ENCODE data around the gene SLCO3A1.
A peak's percentile ranks its signal among the peaks of the same experiment; 100 is the strongest.
"Not testable (repeated sequence)": the region's sequence is repeated elsewhere in the genome, so short reads cannot be mapped to it uniquely, and the experiment has no call there.

Gene SLCO3A1

GRCh38 chr15:92170897-92171296 lies 317.4 kb downstream of the SLCO3A1 start:
- no peak for DNase-seq

- no peak for DNase-seq
Observed at GRCh38 chr15:92178911-92179310, 325.4 kb downstream of the SLCO3A1 start.

- no peak for DNase-seq
Observed at GRCh38 chr15:92184142-92184541, 330.6 kb downstream of the SLCO3A1 start.

- DNase-seq, result no peak
Observed at GRCh38 chr15:92184679-92185230, 331.2 kb downstream of the SLCO3A1 start.

GRCh38 chr15:92187975-92188374 lies 334.5 kb downstream of the SLCO3A1 start:
- DNase-seq, result no peak

GRCh38 chr15:92189166-92189565 lies 335.7 kb downstream of the SLCO3A1 start:
- DNase-seq, result no peak

- DNase-seq, result no peak
Observed at GRCh38 chr15:92195241-92195640, 341.7 kb downstream of the SLCO3A1 start.

- no peak for DNase-seq
Observed at GRCh38 chr15:92196342-92196741, 342.8 kb downstream of the SLCO3A1 start.

- no peak for DNase-seq
Observed at GRCh38 chr15:92197746-92198145, 344.2 kb downstream of the SLCO3A1 start.

GRCh38 chr15:92200891-92201290 lies 347.4 kb downstream of the SLCO3A1 start:
- DNase-seq, result no peak

- DNase-seq, result peak; percentile 11
Observed at GRCh38 chr15:92205255-92205739, 351.8 kb downstream of the SLCO3A1 start.

GRCh38 chr15:92207601-92208000 lies 354.1 kb downstream of the SLCO3A1 start:
- DNase-seq, result not testable (repeated sequence)

All from midbrain (tissue), 1 donor.